Astrocyte (in vitro differentiated cells and primary cell): ENCODE measurements around the gene C2orf68. TPM values are rescaled to one million over a fixed set of nuclear protein-coding genes. Genes with fewer than 3 reads are reported as not detected.

ENCODE experiments used
- DNase-seq: peaks from one replicate; pipeline ENCODE4 v3.0.0-alpha.2; 2010; ENCODE audit warnings: low read depth
- FAIRE-seq: peaks from 2 replicates; lab custom pipeline; 2011; peaks lifted over from hg19 to GRCh38; lab: Jason Lieb, UNC
- H2AFZ ChIP-seq: 2 replicates; pipeline ENCODE4 v1.6.0; 2012; ENCODE audit warnings: low read depth, low read length, inconsistent platforms
- H3K27ac ChIP-seq: 2 replicates; pipeline ENCODE4 v1.5.1; 2011; ENCODE audit warnings: low read depth, low read length, inconsistent platforms
- H3K27me3 ChIP-seq: 2 replicates; pipeline ENCODE4 v1.6.0; 2011; ENCODE audit warnings: low read length, inconsistent platforms; ENCODE audit not compliant: insufficient read depth
- H3K36me3 ChIP-seq: 2 replicates; pipeline ENCODE4 v1.5.1; 2011; ENCODE audit warnings: low read length, inconsistent platforms; ENCODE audit not compliant: insufficient read depth
- H3K4me1 ChIP-seq: 2 replicates; pipeline ENCODE4 v1.5.1; 2011; ENCODE audit warnings: low read length, inconsistent platforms; ENCODE audit not compliant: insufficient read depth
- H3K4me2 ChIP-seq: 2 replicates; pipeline ENCODE4 v1.6.0; 2012; ENCODE audit warnings: low read length, inconsistent platforms
- H3K4me3 ChIP-seq: 2 replicates; pipeline ENCODE4 v1.5.1; 2011; ENCODE audit warnings: low read depth, mild to moderate bottlenecking, low read length, inconsistent platforms; ENCODE audit not compliant: insufficient read depth
- H3K79me2 ChIP-seq: 2 replicates; pipeline ENCODE4 v1.6.0; 2012; ENCODE audit warnings: mild to moderate bottlenecking, low read length, inconsistent platforms; ENCODE audit not compliant: insufficient read depth
- H3K9ac ChIP-seq: 2 replicates; pipeline ENCODE4 v1.6.0; 2012; ENCODE audit warnings: mild to moderate bottlenecking, low read length, inconsistent platforms
- H3K9me3 ChIP-seq: 2 replicates; pipeline ENCODE4 v1.5.1; 2012; ENCODE audit warnings: low read depth, mild to moderate bottlenecking, low read length, inconsistent platforms; ENCODE audit not compliant: insufficient read depth
- H4K20me1 ChIP-seq: 2 replicates; pipeline ENCODE4 v1.6.0; 2012; ENCODE audit warnings: low read length, inconsistent platforms; ENCODE audit not compliant: insufficient read depth
- H3K27ac Mint-ChIP-seq: one replicate; pipeline ENCODE4 v1.8.0; 2021; ENCODE audit warnings: mild to moderate bottlenecking, mixed read lengths; ENCODE audit not compliant: unreplicated experiment
- H3K27me3 Mint-ChIP-seq: one replicate; pipeline ENCODE4 v1.8.0; 2021; ENCODE audit warnings: low read depth, mixed read lengths; ENCODE audit not compliant: unreplicated experiment
- H3K36me3 Mint-ChIP-seq: one replicate; pipeline ENCODE4 v1.8.0; 2021; ENCODE audit warnings: low read depth, mixed read lengths; ENCODE audit not compliant: unreplicated experiment
- H3K4me1 Mint-ChIP-seq: one replicate; pipeline ENCODE4 v1.8.0; 2021; ENCODE audit warnings: low read depth, mixed read lengths; ENCODE audit not compliant: unreplicated experiment
- H3K4me3 Mint-ChIP-seq: one replicate; pipeline ENCODE4 v1.8.0; 2021; ENCODE audit warnings: mild to moderate bottlenecking, moderate library complexity, mixed read lengths; ENCODE audit not compliant: unreplicated experiment
- H3K9me3 Mint-ChIP-seq: one replicate; pipeline ENCODE4 v1.8.0; 2021; ENCODE audit warnings: mild to moderate bottlenecking, mixed read lengths; ENCODE audit not compliant: unreplicated experiment
- total RNA-seq: library from RNA; stranded (reverse); gene quantifications from 2 replicates; pipeline ENCODE4 v1.2.1, GENCODE V29; 2021
- TF ChIP-seq, protein P1 (sequence below): IDR thresholded peaks from 2 replicates; pipeline ENCODE4 v1.5.1; 2011; ENCODE audit warnings: low read depth, mild to moderate bottlenecking, inconsistent platforms, low read length, moderate library complexity; ENCODE audit not compliant: insufficient read depth

The C2orf68 gene
- total RNA-seq, 1 donor from 2014 or later: 17.8 TPM

DNA sequence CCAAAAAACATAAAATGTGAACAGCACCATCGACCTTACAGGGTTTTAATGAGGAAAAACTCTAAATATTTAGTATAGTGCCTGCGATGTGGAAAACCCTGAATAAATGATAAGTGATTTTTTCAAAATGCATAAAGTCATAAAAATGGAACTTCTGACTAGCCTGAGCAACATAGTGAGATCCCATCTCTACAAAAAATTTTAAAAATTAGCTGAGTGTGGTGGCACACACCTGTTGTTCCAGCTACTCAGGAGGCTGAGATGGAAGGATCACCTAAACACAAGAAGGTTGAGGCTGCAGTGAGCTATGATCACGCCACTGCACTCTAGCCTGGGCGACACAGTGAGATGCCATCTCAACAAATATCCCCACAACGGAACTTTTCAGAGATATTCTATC lies 54.7 kb downstream of the C2orf68 start:
- Histone ChIP-seq H3K4me3 (no peak overlapping the region), H3K9me3 (no peaks in the 10 kb centered on the region), H3K27ac (no peak overlapping the region), H3K36me3 (peaks cover 34% of the 10 kb centered on the region), H3K4me2 (no peak overlapping the region), H3K9ac (no peak overlapping the region), H2AFZ (no peak overlapping the region), H3K79me2 (peaks cover 45% of the 10 kb centered on the region), H4K20me1 (peaks cover 33% of the 10 kb centered on the region), H3K27me3 (no peaks in the 10 kb centered on the region), H3K4me1 (peaks cover 9% of the 10 kb centered on the region)
- Mint-ChIP-seq H3K4me1 (peaks cover 7% of the 10 kb centered on the region), H3K27ac (no peak overlapping the region), H3K9me3 (no peaks in the 10 kb centered on the region), H3K36me3 (peaks cover 8% of the 10 kb centered on the region), H3K4me3 (no peak overlapping the region), H3K27me3 (no peaks in the 10 kb centered on the region)
- FAIRE-seq (no peak), DNase-seq (no peak)
- TF ChIP-seq, protein P1, sequence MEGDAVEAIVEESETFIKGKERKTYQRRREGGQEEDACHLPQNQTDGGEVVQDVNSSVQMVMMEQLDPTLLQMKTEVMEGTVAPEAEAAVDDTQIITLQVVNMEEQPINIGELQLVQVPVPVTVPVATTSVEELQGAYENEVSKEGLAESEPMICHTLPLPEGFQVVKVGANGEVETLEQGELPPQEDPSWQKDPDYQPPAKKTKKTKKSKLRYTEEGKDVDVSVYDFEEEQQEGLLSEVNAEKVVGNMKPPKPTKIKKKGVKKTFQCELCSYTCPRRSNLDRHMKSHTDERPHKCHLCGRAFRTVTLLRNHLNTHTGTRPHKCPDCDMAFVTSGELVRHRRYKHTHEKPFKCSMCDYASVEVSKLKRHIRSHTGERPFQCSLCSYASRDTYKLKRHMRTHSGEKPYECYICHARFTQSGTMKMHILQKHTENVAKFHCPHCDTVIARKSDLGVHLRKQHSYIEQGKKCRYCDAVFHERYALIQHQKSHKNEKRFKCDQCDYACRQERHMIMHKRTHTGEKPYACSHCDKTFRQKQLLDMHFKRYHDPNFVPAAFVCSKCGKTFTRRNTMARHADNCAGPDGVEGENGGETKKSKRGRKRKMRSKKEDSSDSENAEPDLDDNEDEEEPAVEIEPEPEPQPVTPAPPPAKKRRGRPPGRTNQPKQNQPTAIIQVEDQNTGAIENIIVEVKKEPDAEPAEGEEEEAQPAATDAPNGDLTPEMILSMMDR: no peak

Other genes starting within 250 kb of the C2orf68 start
- 59.3 and 68.2 TPM in 2 replicates for gene CAPG, start 201.7 kb downstream of the C2orf68 start, total RNA-seq
- 0.58 and 0.64 TPM in 2 replicates for gene SH2D6, start 193.4 kb downstream of the C2orf68 start, total RNA-seq
- gene MAT2A, start 72.9 kb downstream of the C2orf68 start, total RNA-seq: 175 and 180 TPM in 2 replicates
- 79.0 and 94.6 TPM in 2 replicates for gene GGCX, start 50.6 kb downstream of the C2orf68 start, total RNA-seq
- gene VAMP8, start 34.5 kb downstream of the C2orf68 start, total RNA-seq: 30.6 and 35.3 TPM in 2 replicates
- gene VAMP5, start 27.6 kb downstream of the C2orf68 start, total RNA-seq: 17.1 and 17.6 TPM in 2 replicates
- gene RNF181, start 16.3 kb downstream of the C2orf68 start, total RNA-seq: 155 and 176 TPM in 2 replicates
- gene TMEM150A, start 9.4 kb downstream of the C2orf68 start, total RNA-seq: 20.4 and 22.2 TPM in 2 replicates
- gene USP39, start 4.1 kb upstream of the C2orf68 start, total RNA-seq: 44.4 and 48.3 TPM in 2 replicates
- not detected in 2 replicates for gene SFTPB, start 56.1 kb upstream of the C2orf68 start, total RNA-seq
- gene GNLY, start 82.3 kb upstream of the C2orf68 start, total RNA-seq: not detected in 2 replicates
- 1.2 and 1.9 TPM in 2 replicates for gene ATOH8, start 141.9 kb upstream of the C2orf68 start, total RNA-seq